ENCODE measurements around the gene CAPNS2.
"Not testable (repeated sequence)": the region's sequence is repeated elsewhere in the genome, so short reads cannot be mapped to it uniquely, and the experiment has no call there.

CAPNS2 gene

GRCh38 chr16:55569025-55569424 lies 2.5 kb downstream of the CAPNS2 start:
- no peak for DNase-seq

- DNase-seq = no peak
Observed at GRCh38 chr16:55570159-55570558, 3.7 kb downstream of the CAPNS2 start.

DNA sequence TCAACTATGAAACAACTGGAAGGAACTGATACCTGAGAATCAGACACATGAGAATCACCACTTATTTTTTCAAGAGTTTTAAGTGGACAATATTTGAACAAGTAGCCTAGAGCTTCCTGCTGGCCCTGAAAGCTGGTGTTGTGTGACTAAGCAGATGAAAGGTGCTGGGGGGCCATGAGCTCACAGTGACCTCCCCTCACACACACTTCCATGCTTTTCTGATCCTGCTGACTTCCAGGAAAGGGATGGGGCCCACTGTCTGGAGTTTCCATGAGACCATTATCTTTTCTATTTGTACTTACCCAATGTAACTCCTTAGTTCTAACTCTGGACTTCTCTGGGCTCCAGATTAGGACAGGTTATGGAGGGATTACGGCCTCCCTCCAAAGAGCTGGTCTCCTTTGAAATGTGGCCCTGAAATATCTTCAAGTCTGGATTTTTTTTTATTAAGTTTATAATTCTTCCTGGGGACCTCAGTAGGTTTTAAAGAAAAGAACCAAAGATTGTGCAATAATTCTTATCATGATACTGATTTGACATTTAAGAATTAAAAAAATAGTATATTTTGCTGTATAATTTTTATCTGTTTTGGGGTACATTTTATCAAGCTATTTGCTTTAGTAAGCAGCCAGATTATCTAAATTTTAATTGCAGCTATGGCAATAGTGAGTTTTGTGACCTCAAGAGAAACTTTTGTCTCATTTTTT lies 4.9 kb downstream of the CAPNS2 start:
- no peak for DNase-seq

DNA sequence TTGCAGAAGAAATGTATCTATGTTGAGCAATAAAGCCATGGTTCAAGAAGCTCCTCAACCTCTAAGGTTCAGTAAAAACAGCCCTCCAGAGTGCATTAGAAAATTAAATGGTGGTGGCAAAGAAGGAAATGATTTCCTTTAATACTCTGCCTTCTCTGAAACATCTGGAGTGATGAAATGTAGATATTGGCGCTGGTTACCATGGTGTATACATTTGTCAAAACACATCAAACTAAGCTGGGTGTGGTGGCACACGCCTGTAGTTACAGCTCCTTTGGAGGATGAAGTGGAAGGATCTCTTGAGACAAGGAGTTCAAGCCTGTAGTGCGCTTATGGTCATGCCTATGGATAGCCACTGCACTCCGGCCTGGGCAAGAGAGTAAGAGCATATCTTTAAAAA lies 6.0 kb downstream of the CAPNS2 start:
- DNase-seq = no peak

- DNase-seq = no peak
Observed at GRCh38 chr16:55574811-55575210, 8.3 kb downstream of the CAPNS2 start.

DNA sequence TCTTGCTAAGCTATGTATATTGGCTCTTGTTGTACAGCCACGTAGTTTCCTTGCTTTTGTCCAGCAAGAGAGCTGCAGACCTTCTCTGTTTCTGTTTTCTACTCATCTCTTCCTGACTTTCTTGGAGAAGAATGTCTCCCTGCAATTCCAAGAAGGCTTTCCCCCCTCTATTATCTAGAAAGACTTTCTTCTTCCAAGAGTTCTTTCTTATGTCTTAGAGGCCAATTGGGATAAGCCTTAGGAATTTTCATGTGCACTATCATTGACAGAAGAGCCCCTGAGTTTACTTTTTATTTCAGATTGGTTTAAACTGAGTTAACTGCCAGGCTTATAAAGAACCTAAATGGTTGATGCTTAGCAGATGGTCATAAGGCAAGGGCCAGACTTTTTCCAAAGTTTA lies 9.0 kb downstream of the CAPNS2 start:
- no peak for DNase-seq

- no peak for DNase-seq
Observed at GRCh38 chr16:55576384-55576783, 9.9 kb downstream of the CAPNS2 start.

GRCh38 chr16:55577887-55578286 lies 11.4 kb downstream of the CAPNS2 start:
- no peak for DNase-seq

DNA sequence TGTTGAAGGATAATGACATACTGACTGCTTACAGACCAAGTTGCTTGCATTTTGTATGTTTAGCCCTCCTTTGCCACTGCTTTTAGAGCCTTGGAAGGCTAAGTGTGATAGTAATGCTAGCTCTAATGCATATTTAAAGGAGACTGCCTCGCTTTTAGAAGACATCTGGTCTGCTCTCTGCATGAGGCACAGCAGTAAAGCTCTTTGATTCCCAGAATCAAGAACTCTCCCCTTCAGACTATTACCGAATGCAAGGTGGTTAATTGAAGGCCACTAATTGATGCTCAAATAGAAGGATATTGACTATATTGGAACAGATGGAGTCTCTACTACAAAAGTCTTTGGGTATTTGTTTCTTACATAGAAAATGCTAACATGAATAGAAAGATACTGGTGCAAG lies 19.1 kb downstream of the CAPNS2 start:
- DNase-seq = no peak

GRCh38 chr16:55588799-55589198 lies 22.3 kb downstream of the CAPNS2 start:
- DNase-seq = no peak

- DNase-seq = no peak
Observed at GRCh38 chr16:55592306-55592705, 25.8 kb downstream of the CAPNS2 start.

- DNase-seq = no peak
Observed at GRCh38 chr16:55597928-55598327, 31.4 kb downstream of the CAPNS2 start.

GRCh38 chr16:55605754-55606336 lies 39.4 kb downstream of the CAPNS2 start:
- DNase-seq = no peak

DNA sequence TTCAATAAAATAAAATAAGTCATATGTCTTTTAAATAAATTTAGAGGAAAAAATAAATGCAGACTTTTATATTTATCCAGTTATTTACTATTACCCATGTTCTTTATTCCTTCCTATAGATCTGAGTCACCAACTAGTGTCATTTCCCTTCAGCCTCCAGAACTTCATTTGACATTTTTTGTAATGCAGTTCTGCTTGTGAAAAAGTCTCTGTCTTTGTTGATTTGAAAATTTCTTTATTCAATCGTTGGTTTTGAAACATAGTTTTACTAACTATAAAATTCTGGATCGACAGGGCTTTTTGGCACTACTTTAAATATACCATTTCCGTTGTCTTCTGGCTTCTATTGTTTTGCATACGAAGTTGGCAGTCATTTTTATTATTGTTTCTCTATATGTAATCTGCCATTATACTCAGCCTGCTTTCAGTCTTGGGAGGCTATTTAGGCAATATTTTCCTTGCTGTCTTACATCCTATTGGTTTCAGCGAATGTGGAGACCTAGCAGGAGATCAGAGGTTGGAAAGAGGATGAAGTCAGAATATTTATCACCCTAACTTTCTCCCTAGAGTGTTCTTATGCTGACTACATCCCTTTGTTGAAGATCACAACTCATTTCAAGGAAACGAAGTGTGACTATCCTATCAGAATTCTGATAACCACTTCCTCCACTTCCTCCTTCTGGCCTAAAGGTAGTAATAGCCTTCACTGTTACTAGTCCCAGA lies 47.3 kb downstream of the CAPNS2 start:
- DNase-seq = no peak

GRCh38 chr16:55615071-55615470 lies 48.6 kb downstream of the CAPNS2 start:
- no peak for DNase-seq

DNA sequence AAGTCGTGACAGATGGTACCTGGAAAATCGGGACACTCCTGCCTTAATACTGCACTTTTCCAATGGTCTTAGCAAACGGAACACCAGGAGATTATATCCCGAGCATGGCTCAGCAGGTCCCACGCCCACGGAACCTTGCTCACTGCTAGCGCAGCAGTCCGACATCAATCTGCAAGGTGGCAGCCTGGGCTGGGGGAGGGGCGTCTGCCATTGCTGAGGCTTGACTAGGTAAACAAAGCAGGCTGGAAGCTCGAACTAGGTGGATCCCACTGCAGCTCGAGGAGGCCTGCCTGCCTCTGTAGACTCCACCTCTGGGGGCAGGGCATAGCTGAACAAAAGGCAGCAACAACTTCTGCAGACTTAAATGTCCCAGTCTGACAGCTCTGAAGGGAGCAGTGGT lies 49.2 kb downstream of the CAPNS2 start:
- DNase-seq = not testable (repeated sequence)
